ENCODE results near the gene FREM1. TPM values are rescaled to one million over a fixed set of nuclear protein-coding genes. Genes with fewer than 3 reads are reported as not detected.

Gene FREM1
- total RNA-seq, 1 donor from 2014 or later = 2.7 TPM

- TF ChIP-seq CTCF (IDR thresholded peaks at IDR 0.05) = no peak
- no peaks in the 10 kb centered on the region for H3K9me3 ChIP-seq
- intact Hi-C loops (cut with DNase I) = no loop called here
- H3K27me3 ChIP-seq = no peaks in the 10 kb centered on the region
- no peak overlapping the region for H3K4me3 ChIP-seq
- H3K27ac ChIP-seq = peak overlapping the region; percentile 10
- H3K36me3 ChIP-seq = no peaks in the 10 kb centered on the region
- no peak for DNase-seq (ENCODE audit: extremely low spot score in 2 of 2)
- H3K4me1 ChIP-seq = no peaks in the 10 kb centered on the region
Observed at GRCh38 chr9:14935106-14935751, 25.0 kb upstream of the FREM1 start.

DNA sequence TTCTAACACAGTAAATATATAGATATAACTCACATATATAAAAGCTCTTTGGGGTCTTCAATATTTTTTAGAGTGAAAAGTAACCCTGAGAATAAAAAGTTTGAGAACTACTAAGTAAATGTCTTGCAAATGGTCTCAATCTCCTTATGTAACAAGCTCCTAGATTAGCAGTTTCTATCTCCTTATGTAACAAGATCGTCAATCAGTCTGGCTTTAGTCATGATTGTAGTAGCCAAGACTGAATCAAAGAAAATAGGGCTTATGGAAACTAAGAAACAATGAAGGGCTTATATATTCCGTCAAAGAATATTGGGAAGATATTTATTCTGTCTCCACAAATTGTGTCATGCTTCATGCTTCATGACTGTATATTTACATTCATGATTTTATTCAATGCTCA lies 22.4 kb upstream of the FREM1 start:
- TF ChIP-seq POLR2A (IDR thresholded peaks at IDR 0.05) = no peak
- TF ChIP-seq POLR2AphosphoS5 (IDR thresholded peaks at IDR 0.05; ENCODE audit: insufficient read depth in 1 of 2, low read depth in 1 of 2) = no peak
- TF ChIP-seq CTCF (IDR thresholded peaks at IDR 0.05) = no peak
- no peaks in the 10 kb centered on the region for H3K27me3 ChIP-seq
- DNase-seq (ENCODE audit: extremely low spot score in 2 of 2) = no peak
- H3K9me3 ChIP-seq = no peaks in the 10 kb centered on the region
- H3K4me1 ChIP-seq = no peaks in the 10 kb centered on the region
- H3K4me3 ChIP-seq = no peak overlapping the region
- intact Hi-C loops (cut with DNase I) = no loop called here
- no peaks in the 10 kb centered on the region for H3K36me3 ChIP-seq
- no peak overlapping the region for H3K27ac ChIP-seq

DNA sequence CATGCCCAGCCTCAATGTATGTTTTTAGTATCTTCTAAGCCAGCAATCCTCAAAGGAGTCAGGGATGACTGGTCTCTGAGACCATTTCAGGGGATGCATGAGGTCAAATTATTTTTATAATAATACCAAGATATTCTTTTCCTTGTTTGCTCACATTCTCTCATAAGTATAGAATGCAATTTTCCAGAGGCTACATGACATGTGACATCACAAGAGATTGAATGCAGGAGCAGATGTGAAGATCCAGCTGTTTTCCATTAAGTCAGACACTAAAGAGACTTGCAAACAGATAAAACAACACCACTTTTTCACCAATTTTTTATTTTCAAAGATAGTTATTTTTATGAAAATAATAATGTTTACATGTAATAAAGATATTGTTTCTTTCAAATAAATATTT lies 22.0 kb upstream of the FREM1 start:
- Histone ChIP-seq H3K4me1 (no peaks in the 10 kb centered on the region), H3K4me3 (no peak overlapping the region), H3K36me3 (no peaks in the 10 kb centered on the region), H3K27ac (no peak overlapping the region), H3K9me3 (no peaks in the 10 kb centered on the region), H3K27me3 (no peaks in the 10 kb centered on the region)
- intact Hi-C loops (cut with DNase I) = no loop called here
- TF ChIP-seq CTCF (IDR thresholded peaks at IDR 0.05) (no peak), POLR2AphosphoS5 (IDR thresholded peaks at IDR 0.05; ENCODE audit: insufficient read depth in 1 of 2, low read depth in 1 of 2) (no peak), POLR2A (IDR thresholded peaks at IDR 0.05) (no peak)
- no peak for DNase-seq (ENCODE audit: extremely low spot score in 2 of 2)

DNA sequence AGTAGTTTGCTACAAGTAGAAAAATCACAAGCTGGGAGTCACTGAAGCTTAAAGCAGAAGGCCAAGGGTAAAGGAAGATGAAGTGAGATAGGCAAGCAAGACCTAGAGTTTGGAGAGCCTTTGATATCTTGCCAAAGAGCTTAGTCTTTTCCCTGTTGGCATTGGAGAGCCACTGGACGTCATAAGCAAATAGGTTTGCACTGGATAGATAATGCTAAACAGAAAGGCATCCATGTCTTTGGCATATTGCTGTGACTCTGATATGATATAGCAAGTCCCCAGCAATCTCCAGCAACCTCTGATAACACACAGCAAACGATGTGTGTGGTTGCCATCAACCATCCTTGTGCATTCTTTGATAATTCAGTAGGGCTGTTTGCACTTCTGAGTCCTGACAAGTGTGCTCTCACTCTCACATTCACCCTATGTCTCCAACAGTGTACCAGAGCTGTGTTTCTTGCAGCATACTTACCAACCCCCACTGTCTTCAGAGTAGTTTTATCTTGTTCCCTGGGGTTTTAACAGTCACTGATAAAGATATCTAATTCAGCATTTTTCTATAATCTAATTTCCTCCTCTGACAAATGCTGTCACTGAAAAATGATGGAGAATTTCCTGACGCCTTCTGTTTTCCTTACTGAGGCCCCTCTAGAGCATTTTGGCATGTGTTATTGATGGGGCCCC lies 16.9 kb upstream of the FREM1 start:
- Histone ChIP-seq H3K4me3 (no peak overlapping the region), H3K27me3 (no peaks in the 10 kb centered on the region), H3K4me1 (no peaks in the 10 kb centered on the region), H3K9me3 (no peaks in the 10 kb centered on the region), H3K27ac (no peak overlapping the region), H3K36me3 (no peaks in the 10 kb centered on the region)
- no peak for DNase-seq (ENCODE audit: extremely low spot score in 2 of 2)
- no peak for TF ChIP-seq CTCF (IDR thresholded peaks at IDR 0.05)
- TF ChIP-seq POLR2A (IDR thresholded peaks at IDR 0.05) = no peak
- no peak for TF ChIP-seq POLR2AphosphoS5 (IDR thresholded peaks at IDR 0.05; ENCODE audit: insufficient read depth in 1 of 2, low read depth in 1 of 2)
- intact Hi-C loops (cut with DNase I) = no loop called here
